SW 1271 (cell line): ENCODE results near the gene UPK2.

ENCODE experiments used
- DNase-seq, 2 experiments: peaks; one replicate each; lab custom pipeline; 2025; lab: John Stamatoyannopoulos, UW

The UPK2 gene

DNA sequence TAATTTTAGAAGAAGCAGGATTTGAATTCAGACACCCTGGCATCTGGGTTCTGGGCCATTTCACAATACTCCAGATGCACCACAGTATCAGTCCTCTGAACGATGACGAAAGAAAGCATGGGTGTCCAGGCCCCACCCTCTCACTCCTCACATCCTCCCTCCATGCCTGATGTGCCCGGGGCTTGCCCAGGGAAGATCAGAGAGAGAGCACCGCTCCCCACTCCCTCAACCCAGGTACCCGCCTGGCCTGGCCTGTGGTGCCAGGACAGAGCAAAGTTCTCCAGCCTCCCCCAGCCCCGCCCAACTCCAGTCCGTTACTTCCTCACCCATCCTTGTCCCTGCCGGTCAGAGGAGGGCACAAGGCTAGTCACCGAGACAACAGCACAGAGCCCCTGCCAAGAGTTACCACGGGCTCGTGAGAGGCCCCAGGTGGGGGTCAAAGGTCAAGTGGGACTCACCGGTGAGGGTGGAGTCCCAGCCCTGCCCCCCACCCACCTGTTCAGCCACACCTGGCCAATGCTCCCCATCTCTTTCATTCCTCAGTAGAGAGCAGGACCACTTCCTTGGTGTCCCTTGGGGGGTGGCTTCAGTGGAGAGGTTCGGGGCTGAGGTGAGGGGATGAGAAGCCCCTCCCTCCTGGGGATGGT, 38.5 kb upstream of the UPK2 start:
- peak; percentile 47 to 73 for DNase-seq

DNA sequence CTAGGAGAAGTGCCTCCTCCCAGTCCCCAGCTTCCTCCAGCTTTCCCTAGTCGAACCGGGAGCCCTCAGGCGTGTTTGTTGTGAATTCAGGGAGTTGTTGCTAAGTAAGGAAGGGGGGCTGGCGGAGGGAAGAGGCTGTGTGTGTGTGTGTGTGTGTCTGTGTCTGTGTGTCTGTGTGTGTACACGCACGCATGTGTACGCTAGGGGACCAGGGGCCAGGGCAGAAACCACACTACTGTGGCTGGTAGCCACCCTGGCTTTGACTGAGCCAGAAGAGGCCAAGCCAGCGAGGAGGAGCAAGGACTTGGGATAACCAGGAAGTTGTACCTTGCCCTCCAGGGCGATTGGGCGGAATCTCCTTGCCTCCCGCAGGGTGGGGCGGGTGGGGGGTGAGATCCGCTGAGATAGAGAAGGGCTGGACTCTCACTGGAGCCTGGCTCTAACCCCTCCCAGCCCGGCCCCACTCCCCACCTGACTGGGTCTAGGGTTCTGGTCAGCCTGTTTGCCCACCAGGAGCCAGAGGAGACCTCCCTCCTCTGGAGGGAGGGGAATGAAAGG, 37.9 kb upstream of the UPK2 start:
- DNase-seq: peak in 1 of 2 experiments; percentile 83

DNA sequence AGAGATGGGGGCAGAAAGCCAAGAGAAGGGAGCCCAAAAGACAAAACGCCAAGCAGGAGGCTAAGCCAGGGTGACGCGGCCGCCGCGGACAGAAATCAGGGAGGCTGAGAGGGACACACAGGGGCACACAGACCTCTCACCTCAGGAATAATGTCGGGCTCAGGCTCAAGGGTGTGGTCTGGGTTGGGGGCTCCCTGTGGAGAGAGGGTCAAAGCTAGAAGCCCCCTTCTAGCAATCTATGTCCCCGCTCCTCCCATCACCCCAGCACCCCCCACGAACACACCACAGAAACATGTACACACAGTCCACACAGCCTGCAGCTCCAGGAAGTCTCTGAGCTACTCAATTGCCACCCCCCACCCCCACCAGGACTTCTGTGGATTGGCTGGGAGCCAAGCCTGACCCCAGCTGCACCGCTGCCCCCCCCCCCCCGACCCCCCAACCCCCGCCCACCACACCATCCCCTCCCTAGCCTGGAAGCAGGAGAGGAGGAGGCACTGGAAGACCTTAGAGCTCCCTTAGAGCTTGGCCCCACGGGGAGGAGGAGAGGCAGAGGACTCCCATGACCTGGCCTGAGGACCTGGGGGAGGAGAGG, 37.3 kb upstream of the UPK2 start:
- no peak for DNase-seq

DNA sequence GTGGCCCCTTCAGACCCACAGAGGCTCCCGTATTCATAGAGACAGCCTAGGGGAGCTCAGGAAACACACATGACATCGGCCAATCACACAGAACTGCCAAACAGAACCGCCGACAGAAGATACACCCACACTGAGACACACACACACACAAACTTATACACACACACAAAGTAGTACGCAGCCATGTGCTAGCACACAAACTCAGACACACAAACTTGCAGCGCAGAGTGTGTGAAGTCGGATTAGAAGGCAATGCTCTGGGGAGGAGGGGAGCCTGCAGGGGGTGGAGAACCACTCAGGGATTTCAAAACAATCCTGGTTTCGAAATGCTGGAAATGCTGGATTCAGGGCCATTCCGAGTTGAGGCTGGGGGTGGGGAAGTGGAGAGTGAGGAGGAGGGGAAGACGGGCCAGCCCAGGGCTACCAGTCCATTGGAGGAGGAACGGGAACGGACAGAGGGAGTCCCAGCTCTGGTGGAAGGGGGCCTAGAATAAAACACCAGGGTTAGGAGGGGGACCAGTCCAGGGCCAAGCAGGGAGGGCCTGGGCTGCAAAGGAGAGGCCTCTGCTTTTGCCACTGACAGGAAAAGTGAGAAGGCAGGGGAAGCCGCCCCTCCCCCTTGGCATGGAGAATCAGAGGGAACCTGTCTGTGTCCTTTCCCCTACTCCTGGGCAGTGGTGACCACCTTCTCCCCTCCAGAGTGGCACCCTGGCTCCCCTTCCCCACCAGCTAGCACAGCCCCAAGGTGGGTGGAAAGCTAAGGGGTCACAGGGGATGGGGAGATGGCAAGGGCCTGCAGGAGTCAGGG, 34.8 kb upstream of the UPK2 start:
- peak in 1 of 2 experiments; percentile 66 for DNase-seq

DNA sequence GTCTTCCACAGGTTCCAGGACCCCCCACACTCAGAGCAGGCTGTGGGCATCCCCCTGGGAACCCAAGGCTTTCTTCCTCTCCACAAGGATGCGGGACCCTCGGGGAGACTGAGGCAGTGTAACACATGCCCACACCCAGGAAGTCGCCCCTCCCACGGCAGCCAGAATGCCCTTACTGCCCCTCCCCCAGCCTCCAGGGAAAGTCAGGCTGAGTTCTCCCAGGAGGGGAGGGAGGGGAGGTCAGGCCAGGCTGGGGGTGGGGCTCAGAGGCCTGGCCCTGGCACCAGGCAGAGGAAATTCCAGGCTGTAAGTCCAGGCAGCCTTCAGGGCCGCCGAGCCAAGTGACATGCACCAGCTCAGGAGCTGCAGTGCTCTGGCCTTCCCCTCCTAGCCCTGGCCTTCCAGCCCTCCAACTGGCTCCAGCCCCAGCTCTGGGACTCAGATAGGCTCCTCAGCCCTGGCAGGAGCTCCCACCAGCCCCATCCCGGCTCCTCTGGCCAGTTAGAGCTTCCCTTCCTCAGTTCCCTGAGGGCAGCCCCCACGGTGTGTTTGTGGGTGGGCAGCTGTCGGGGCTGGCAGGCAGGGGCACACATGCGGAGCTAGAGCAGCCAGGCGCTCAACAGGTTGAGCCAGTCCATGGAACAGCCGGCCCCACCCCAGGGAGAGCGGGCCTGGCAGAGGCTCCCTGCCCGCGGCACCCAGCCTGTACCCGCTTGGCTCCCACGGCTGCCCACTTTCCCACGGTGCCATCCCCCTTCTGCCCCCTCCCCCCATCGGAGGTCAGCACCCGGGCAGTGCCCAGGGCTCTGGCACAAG, 34.0 kb upstream of the UPK2 start:
- peak; percentile 78 to 79 for DNase-seq

DNA sequence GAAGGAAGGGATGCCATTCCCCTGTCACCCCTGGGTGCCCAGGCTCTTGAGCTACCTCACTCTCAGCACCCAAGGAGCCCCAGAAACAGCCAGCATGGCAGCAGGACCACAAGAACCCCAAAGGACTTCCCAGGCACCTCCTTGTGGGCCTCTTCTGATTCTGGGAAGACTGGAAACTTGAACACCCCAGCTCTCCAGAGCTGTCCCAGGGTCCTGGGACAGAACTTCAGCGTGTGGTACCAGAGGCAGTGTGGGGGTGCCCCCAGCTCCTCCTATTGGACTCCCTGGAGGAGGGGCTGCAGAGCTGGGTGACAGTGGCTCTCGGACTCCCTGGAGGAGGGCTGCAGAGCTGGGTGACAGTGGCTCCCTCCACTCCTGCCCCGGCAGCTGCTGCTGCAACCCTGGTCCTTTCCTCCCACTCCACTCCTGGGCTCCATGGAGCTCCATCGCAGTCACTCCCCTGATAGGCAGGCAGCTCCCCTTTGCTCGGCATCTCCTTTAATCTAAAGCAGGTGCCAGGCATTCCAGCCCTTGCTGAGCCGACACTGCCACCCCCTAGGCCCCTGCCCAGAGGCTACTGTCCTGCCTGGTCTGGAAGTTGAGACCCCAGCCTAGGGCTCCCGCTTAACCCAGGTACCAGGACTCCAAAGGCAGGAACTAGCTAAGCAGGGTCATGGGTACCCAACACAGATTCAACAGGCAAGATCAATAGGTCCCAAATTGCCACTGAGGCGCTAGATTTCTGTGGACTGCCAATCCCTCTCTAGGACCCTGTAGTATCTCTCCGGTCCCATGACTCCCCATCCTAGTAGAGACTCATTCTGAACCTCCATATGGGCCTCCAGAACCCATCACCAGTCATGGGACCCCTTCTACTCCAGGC, 33.1 kb upstream of the UPK2 start:
- no peak for DNase-seq

DNA sequence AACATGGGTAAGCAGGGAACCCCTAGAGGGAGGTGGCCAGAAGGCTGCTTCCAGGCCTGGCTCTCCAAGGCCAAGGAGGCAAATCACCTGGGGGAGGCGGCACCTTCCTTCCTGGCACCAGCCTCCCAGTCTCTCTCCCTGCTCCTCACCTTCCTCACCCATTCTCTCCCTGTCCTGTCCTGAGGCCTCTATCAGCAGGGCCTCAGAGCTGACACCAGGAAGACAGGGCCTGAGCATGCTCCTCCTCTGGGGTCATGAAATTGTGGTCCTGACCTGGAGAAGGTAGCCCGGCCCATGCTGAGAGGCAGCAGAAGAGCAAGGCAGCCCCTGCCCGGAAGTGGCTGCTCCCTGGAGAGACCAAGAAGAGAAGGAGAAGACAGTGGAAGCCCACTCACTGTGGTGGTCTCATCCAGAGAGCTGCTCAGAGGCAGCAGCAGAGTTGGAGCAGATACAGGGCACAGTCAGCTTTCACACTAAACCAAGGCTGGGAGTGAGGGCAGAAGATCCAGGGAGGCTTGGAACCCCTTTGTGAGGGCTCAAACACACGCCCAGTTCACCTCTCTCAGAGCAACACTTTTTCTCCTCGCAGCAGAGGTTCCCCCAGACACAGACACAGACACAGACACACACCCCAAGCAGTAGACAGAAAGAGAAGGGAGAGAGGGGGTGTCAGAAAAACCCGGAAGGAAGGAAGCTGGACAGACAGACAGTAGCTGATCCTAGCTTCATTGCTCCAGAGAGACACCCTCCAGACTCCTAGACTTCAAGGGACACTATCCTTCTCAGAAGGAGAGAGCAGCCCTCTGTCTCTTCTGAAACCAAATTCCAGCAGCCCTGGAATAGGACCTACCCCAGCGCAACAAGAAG, 32.1 kb upstream of the UPK2 start:
- DNase-seq: no peak

DNA sequence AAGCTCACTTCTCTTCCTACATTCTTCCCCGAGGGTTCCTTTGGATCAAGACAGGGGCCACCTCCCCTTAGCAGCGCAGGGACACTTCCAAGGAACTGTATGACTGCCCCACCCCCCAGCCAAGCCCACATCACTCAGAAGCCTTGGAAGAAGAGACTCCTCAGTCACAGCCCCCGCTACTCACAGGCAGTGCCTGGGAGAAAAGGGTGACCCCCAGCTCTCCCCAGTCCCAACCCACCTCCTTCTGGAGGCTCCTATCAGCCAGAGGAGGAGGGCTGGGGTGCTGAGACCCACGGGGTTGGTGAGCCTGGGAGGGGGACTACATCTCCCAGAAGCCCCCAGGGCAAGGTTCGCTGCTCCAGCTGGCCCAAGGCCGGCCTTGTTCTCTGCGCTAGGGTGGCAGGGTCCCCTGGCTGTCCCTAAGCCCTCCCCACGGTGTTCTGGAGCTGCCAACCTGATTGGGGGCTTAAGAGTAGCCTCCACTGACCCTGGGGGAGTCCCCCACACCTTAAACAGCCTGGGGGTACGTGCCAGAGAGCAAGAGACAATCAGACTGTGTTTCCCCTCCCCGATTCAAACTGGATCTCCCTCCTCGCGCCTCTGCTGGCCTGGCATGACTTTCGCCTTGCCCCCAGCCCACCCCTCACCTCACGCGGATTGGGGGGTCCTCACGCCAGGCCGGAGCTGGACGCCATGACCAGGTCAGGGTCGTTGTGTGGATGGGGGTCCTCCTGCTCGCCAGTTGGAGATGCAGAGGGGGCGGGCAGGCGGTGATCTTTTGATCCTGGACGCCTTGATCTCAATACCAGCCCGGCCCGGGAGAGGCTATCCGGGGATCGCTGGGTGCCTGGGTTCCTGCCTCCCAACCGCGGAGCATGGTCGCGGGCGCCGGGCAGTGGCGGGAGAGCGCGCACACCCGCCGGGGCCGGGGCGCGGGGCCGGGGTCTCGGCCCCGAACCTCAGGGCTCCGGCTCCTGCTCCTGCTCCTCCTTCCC, 31.2 kb upstream of the UPK2 start:
- peak in 1 of 2 experiments; percentile 38 for DNase-seq

DNA sequence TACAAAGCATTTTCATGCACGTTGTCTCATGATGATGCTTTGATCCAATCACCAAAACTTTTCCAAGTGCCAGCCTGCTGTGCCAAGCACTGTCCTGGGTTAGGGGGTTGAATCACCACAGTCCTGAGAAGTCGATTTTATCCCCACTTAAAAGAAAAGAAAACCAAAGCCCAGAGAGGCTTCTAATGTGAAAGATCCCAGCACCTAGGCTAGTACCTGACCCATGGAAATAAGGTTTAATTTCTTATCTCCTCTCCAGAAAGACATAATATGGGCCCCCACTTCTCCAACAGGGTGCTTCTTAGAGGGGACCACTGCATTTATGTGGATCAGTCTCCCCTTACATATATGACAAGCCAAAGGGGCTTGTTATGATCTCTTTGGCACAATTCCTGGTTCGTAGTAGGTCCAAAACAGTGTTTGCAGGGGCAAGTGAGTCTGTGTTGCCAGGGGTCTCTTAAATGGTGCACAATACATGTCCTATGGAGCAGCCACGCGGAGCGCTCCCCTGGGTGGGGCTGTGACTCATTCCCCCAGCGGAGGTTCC, 28.5 kb upstream of the UPK2 start:
- DNase-seq: no peak

DNA sequence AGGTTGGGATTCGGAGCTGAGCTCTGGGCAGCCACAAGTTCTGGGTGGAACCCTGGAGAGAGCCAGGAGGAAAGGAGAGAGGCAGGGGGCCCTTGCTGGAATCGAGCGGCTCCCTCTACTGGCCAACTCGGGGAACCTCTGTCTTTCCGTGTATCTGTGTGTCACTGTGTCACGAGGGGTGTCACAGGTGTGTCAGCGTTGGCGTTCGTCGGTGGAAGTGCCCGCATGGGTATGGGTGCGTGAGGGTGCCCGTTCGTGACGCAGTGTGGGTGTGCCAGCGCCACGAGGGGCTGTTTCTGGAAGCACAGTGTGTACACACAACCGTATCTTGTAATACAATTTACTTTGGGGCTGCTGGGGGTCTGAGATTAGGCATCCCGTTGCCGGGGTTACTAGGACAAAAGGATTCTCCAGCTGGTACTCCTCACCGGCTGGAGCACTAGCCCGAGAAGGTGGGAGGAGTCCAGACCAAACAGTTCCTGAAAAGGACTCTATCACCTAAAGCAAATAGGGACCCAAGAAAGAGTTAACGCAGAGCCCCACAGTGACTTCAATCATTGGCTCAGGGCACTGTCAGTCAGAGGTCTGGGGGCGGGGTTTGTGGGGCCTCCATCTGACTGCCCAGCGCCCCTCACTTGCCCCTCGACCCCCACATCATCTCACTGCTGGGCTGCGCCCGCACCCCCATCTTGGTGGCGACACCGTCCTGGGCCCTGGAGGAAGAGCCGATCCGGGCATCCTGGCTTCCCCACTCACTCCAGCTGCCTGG, 27.8 kb upstream of the UPK2 start:
- peak; percentile 85 to 91 for DNase-seq

DNA sequence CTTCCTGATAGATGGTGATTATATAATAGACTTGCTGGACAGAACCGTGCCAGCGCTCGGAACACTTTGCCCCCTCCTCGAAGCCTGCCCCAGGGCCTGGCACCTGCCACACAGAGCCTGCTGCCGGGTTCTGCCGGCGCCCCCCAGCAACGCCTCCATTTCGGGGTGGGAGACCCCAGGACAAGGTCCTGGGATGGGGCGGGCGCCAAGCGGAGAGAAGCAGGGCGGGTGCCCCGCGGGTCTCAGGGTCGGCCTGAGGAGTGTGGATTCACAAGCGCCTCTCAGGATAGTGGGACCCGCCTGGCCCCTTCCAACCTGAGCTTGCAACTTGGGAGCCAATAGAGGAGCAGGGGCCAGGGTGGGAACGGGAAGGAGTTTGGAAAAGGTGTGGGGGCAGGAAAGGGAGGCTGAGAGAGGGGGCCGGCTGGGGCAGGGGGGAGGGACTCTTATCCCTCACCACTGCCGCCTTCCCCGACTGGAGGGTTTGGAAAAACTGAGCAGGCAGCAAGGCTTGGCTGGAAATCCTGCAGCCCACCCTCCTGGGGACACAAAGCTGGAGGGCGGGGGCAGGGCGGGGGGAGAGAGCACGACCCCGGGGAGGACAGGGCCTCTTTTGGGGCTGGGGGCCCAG, 27.1 kb upstream of the UPK2 start:
- DNase-seq: peak in 1 of 2 experiments; percentile 79

DNA sequence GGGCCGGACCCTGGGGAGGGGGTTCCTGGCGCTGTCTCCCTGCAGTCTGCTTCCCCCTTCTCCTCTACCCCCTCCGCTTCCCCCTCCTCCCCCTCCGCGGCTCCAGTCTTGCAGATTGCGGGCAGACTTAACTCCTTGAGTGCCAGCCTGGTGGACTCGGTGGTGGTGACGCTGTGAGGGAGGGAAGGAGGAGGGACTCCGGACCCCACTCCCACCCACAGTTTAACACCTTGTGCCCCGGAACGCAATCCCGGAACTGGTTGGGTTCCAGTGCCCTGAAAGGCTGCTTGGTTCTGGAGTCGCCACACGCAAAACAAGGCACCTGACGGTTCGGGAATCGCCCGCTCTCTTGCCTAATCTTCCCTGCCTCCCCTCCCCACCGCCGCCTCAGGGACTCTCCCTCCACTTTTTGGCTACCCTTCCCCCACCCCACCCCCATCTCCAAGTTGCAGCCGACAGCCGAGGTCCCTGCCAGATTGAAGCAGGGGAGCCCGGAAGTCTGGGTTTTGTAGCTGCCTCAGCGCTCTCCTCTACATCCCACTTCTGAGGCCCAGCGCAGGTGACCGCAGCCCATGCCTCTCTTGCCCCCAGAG, 26.5 kb upstream of the UPK2 start:
- DNase-seq: peak; percentile 65

DNA sequence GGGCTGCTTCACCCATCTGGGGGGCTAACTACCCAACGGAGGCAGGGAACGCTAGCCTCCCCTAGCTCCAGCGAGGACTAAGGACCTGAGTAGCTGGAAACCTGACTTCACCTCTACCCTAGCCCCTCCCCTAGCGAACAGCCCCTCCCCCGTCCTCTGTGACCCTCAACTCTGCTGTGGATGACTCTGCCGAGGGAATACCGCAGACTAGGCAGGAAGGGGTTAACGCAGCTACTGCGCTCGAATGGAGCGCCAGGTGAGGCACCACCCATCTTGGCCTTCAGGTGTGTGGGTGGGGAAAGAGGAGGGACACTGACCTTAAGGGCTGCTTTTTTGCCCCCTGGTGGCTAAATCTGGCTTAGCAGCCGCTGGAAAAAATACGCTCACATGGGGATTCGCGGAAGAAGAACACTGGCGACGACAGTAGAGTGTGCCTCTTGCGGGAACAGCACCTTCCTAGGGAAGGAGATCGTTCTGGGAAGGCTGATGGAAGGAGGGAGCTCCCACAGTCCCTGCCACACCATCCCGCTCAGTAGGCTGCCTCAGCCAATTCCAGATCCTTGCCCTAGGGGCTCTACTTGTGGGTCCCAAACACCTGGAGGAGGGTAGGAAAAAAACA, 25.9 kb upstream of the UPK2 start:
- DNase-seq: peak; percentile 53 to 74

DNA sequence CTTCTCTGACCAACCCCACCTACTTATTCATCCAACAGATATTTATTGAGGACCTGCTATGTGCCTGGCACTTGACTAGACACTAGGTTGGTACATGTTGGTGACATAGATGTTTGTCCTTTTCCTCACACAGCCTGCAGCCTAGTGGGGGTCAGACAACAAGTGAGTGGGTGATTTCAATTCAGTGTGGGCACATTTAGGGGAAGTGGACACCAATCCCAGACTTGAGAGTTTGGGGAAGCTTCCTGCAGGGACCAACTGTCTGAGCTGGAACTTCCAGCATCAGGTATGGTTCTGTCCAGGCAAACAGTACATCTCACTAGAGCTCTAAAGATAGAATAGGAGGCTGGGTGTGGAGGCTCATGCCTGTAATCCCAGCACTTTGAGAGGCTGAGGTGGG, 24.5 kb upstream of the UPK2 start:
- DNase-seq: no peak

DNA sequence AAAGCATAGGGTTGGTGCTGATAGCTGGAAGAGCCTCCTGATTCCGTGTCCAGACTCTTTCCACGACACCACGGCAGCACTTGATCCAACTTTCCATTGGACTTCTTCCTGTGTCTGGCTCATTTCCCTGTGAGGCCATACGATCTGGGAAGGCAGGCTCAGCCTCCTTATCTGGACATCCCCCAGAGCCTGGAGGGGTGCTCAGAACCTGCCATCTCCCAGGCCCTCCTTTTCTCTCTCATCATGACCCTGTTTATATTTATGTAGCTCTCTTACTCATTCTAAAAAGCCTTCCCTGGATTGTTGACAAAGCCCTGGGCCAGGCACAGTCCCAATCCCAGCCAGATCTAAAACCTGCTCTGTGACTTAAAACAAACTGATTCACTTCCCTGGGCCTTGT, 22.6 kb upstream of the UPK2 start:
- DNase-seq: no peak

DNA sequence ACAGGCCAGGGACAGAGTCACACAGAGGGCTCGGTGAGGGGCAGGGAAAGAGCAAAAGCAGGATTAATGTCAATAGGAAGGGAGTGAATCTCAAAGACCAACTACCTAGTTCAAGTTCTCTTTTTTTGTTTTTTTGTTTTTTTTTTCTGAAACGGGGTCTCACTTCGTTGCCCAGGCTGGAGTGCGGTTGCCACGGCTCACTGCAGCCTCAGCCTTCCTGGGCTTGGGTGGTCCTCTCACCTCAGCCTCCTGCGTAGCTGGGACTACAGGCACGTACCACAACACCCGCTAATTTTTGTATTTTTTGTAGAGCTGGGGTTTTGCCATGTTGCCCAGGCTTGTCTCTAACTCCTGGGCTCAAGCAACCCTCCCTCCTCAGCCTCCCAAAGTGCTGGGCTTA, 20.7 kb upstream of the UPK2 start:
- DNase-seq: no peak
